DOHH2 (cell line): Measurements from ENCODE around the gene GPX5.

Source experiments
- H3F3A ChIP-seq: fragments of 200-600 bp; sonication (generic), shearing (Covaris generic); 2 replicates; pipeline ENCODE4 v1.6.0; 2016; ENCODE audit warnings: antibody characterized with exemption, mild to moderate bottlenecking; ENCODE audit not compliant: control insufficient read depth, insufficient read depth
- H3K27ac ChIP-seq: fragments of 200-600 bp; sonication (generic); 2 replicates; pipeline ENCODE4 v1.5.1; 2014; ENCODE audit warnings: low read depth, mild to moderate bottlenecking, low read length, moderate library complexity
- H3K27me3 ChIP-seq: fragments of 200-600 bp; sonication (generic); 2 replicates; pipeline ENCODE4 v1.6.1; 2014; ENCODE audit warnings: mild to moderate bottlenecking, low read length, mixed read lengths; ENCODE audit not compliant: control insufficient read depth
- H3K36me3 ChIP-seq: fragments of 200-600 bp; sonication (generic); 2 replicates; pipeline ENCODE4 v1.6.1; 2014; ENCODE audit warnings: mild to moderate bottlenecking, low read length, moderate library complexity, mixed read lengths; ENCODE audit not compliant: control insufficient read depth
- H3K4me1 ChIP-seq: fragments of 200-600 bp; sonication (generic); 2 replicates; pipeline ENCODE4 v1.6.1; 2014; ENCODE audit warnings: mild to moderate bottlenecking, low read length, mixed read lengths; ENCODE audit not compliant: control insufficient read depth
- H3K4me2 ChIP-seq: fragments of 200-600 bp; sonication (generic); 2 replicates; pipeline ENCODE4 v1.6.0; 2014; ENCODE audit warnings: mild to moderate bottlenecking, low read length, moderate library complexity
- H3K4me3 ChIP-seq: fragments of 200-600 bp; sonication (generic); 2 replicates; pipeline ENCODE4 v1.5.1; 2014; ENCODE audit warnings: mild to moderate bottlenecking, low read length, mixed read lengths
- H3K79me2 ChIP-seq: fragments of 200-600 bp; sonication (generic); 2 replicates; pipeline ENCODE4 v1.6.1; 2014; ENCODE audit warnings: mild to moderate bottlenecking, low read length, mixed read lengths; ENCODE audit not compliant: control insufficient read depth
- H3K9me2 ChIP-seq: fragments of 200-600 bp; sonication (generic); replicated peaks from 2 replicates; pipeline ENCODE4 v1.6.1; 2014; ENCODE audit warnings: mild to moderate bottlenecking, low read length, mixed read lengths; ENCODE audit not compliant: control insufficient read depth
- H3K9me3 ChIP-seq: fragments of 200-600 bp; sonication (generic); 2 replicates; pipeline ENCODE4 v1.6.1; 2014; ENCODE audit warnings: antibody characterized with exemption, low read length, mixed read lengths; ENCODE audit not compliant: control insufficient read depth, insufficient read depth
- H4K20me1 ChIP-seq: fragments of 200-600 bp; sonication (generic); 2 replicates; pipeline ENCODE4 v1.6.0; 2014; ENCODE audit warnings: low read depth, mild to moderate bottlenecking, antibody characterized with exemption, low read length, moderate library complexity; ENCODE audit not compliant: control insufficient read depth, insufficient read depth
- CTCF ChIP-seq: fragments of 200-600 bp; sonication (generic); IDR thresholded peaks from one replicate; pipeline ENCODE4 v1.5.1; 2014; ENCODE audit warnings: antibody characterized with exemption, mild to moderate bottlenecking, low read depth, low read length; ENCODE audit not compliant: poor library complexity, severe bottlenecking
- EZH2phosphoT487 ChIP-seq: fragments of 200-600 bp; sonication (generic); IDR thresholded peaks from 2 replicates; pipeline ENCODE4 v1.6.1; 2017; ENCODE audit warnings: borderline replicate concordance, mild to moderate bottlenecking, antibody characterized with exemption, low read length, moderate library complexity, mixed read lengths

Gene GPX5

GRCh38 chr6:28553986-28554881, 28.6 kb downstream of the GPX5 start:
- no peaks in the 10 kb centered on the region for H3K9me3 ChIP-seq
- TF ChIP-seq CTCF = no peak
- no peak for TF ChIP-seq EZH2phosphoT487
- H3K79me2 ChIP-seq = no peaks in the 10 kb centered on the region
- H3K36me3 ChIP-seq = no peaks in the 10 kb centered on the region
- no peak overlapping the region for H3K27ac ChIP-seq
- no peaks in the 10 kb centered on the region for H3K9me2 ChIP-seq
- H3K4me3 ChIP-seq = no peak overlapping the region
- H3F3A ChIP-seq = no peaks in the 10 kb centered on the region
- no peak overlapping the region for H3K4me2 ChIP-seq
- peaks cover 23% of the 10 kb centered on the region for H3K27me3 ChIP-seq
- H4K20me1 ChIP-seq = no peaks in the 10 kb centered on the region
- H3K4me1 ChIP-seq = no peaks in the 10 kb centered on the region

GRCh38 chr6:28555136-28555535, 29.5 kb downstream of the GPX5 start:
- H3K36me3 ChIP-seq = no peaks in the 10 kb centered on the region
- H3K4me1 ChIP-seq = no peaks in the 10 kb centered on the region
- H4K20me1 ChIP-seq = no peaks in the 10 kb centered on the region
- H3K4me2 ChIP-seq = no peak overlapping the region
- H3K4me3 ChIP-seq = no peak overlapping the region
- H3K79me2 ChIP-seq = no peaks in the 10 kb centered on the region
- no peaks in the 10 kb centered on the region for H3K9me3 ChIP-seq
- no peaks in the 10 kb centered on the region for H3F3A ChIP-seq
- H3K9me2 ChIP-seq = no peaks in the 10 kb centered on the region
- peaks cover 21% of the 10 kb centered on the region for H3K27me3 ChIP-seq
- TF ChIP-seq CTCF (no peak), EZH2phosphoT487 (no peak)
- no peak overlapping the region for H3K27ac ChIP-seq

- Histone ChIP-seq H3K4me1 (no peaks in the 10 kb centered on the region), H3K4me2 (no peak overlapping the region), H3K36me3 (no peaks in the 10 kb centered on the region), H3K4me3 (no peak overlapping the region), H3F3A (no peaks in the 10 kb centered on the region), H3K79me2 (no peaks in the 10 kb centered on the region), H3K9me3 (no peaks in the 10 kb centered on the region), H3K27me3 (peaks cover 10% of the 10 kb centered on the region; the same call in 1 of the 2 replicates), H3K27ac (no peak overlapping the region), H3K9me2 (no peaks in the 10 kb centered on the region), H4K20me1 (no peaks in the 10 kb centered on the region)
- TF ChIP-seq EZH2phosphoT487 = no peak
- TF ChIP-seq CTCF = no peak
Observed at GRCh38 chr6:28558629-28559028, 32.9 kb downstream of the GPX5 start.
